HepG2 (cell line): ENCODE data around the gene STK32A. TPM values are rescaled to one million over a fixed set of nuclear protein-coding genes. Genes with fewer than 3 reads are reported as not detected.

ENCODE experiments used
- CBX1 ChIP-seq: IDR thresholded peaks from one replicate; pipeline ENCODE4 v1.6.1; 2016; ENCODE audit warnings: antibody characterized with exemption, low read depth
- ESRRA ChIP-seq: sonication (generic); formaldehyde crosslinking; IDR thresholded peaks from 2 replicates; pipeline ENCODE4 v1.5.1; 2020; ENCODE audit warnings: mild to moderate bottlenecking, low read depth, missing genetic modification reagents
- FOXA1 ChIP-seq, 2 experiments: fragments of 450-650 bp in 1 of 2; sonication (generic) in 1 of 2; formaldehyde crosslinking in 1 of 2; IDR thresholded peaks; 2 replicates each; pipeline versions ENCODE4 v1.4.0 to v1.6.1; 2016 to 2020; ENCODE audit warnings: missing genetic modification reagents in 1 of 2
- FOXK1 ChIP-seq: sonication (generic); formaldehyde crosslinking; IDR thresholded peaks from 2 replicates; pipeline ENCODE4 v1.4.0; 2020; ENCODE audit warnings: low read depth, missing genetic modification reagents, borderline replicate concordance
- GFI1 ChIP-seq: sonication (generic); formaldehyde crosslinking; IDR thresholded peaks from 2 replicates; pipeline ENCODE4 v1.5.0; 2020; ENCODE audit warnings: missing genetic modification reagents, mild to moderate bottlenecking, borderline replicate concordance
- MIER2 ChIP-seq: IDR thresholded peaks from 2 replicates; pipeline ENCODE4 v1.6.1; 2016; ENCODE audit warnings: missing biosample characterization, missing genetic modification reagents
- NR2F1 ChIP-seq, 2 experiments: fragments of 450-650 bp in 1 of 2; formaldehyde crosslinking in 1 of 2; IDR thresholded peaks; 2 replicates each; pipeline versions ENCODE4 v1.5.0 to v1.6.1; 2016 to 2020; ENCODE audit warnings: mild to moderate bottlenecking in 1 of 2, missing compliant biosample characterization in 1 of 2, missing genetic modification reagents in 1 of 2, moderate library complexity in 1 of 2
- RBAK ChIP-seq: sonication (generic); formaldehyde crosslinking; IDR thresholded peaks from 2 replicates; pipeline ENCODE4 v1.5.1; 2020; ENCODE audit warnings: mild to moderate bottlenecking, missing genetic modification reagents
- SMAD9 ChIP-seq: sonication (generic); formaldehyde crosslinking; IDR thresholded peaks from 2 replicates; pipeline ENCODE4 v1.5.1; 2020; ENCODE audit warnings: mild to moderate bottlenecking, missing genetic modification reagents
- TFDP1 ChIP-seq: IDR thresholded peaks from 2 replicates; pipeline ENCODE4 v1.6.1; 2016; ENCODE audit warnings: missing compliant biosample characterization, missing genetic modification reagents, borderline replicate concordance
- polyA plus RNA-seq, 8 experiments: library from polyadenylated mRNA; depleted of rRNA in 3 of 8; stranded (reverse) in 7 of 8; unstranded in 1 of 8; fragments of >200 nt; fragmentation: Illumina TruSeq in 4 of 8; extraction: Trizol in 4 of 8; gene quantifications; 2 replicates each; pipeline versions ENCODE4 v1.2.1 to v1.2.3, GENCODE V29; 2011 to 2016; ENCODE audit warnings: low read depth in 4 of 8, missing spikeins in 1 of 8, mixed read lengths in 1 of 8; ENCODE audit not compliant: insufficient read depth in 1 of 8
- total RNA-seq, 5 experiments: library from RNA; depleted of rRNA; stranded (reverse); fragments of >200 nt; fragmentation: Illumina TruSeq; extraction: Trizol; gene quantifications; 2 replicates each; pipeline ENCODE4 v1.2.3, GENCODE V29; 2016; ENCODE audit warnings: low read depth in 1 of 5
- TF ChIP-seq, protein P1 (sequence below), 2 experiments: sonication (generic) in 1 of 2; formaldehyde crosslinking in 1 of 2; IDR thresholded peaks; 2 replicates each; pipeline versions ENCODE4 v1.4.0 to v1.6.1; 2016 to 2020; ENCODE audit warnings: borderline replicate concordance in 1 of 2, low read depth in 1 of 2, mild to moderate bottlenecking in 1 of 2, missing genetic modification reagents in 1 of 2
- TF ChIP-seq, protein P2 (sequence below): sonication (generic); formaldehyde crosslinking; IDR thresholded peaks from 2 replicates; pipeline ENCODE4 v1.5.0; 2020; ENCODE audit warnings: missing genetic modification reagents
- TF ChIP-seq, protein P3 (sequence below): sonication (generic); formaldehyde crosslinking; IDR thresholded peaks from 2 replicates; pipeline ENCODE4 v1.4.0; 2020; ENCODE audit warnings: missing genetic modification reagents
- TF ChIP-seq, protein P4 (sequence below): sonication (generic); formaldehyde crosslinking; IDR thresholded peaks from 2 replicates; pipeline ENCODE4 v1.9.0; 2021; ENCODE audit warnings: missing genetic modification reagents, mild to moderate bottlenecking, borderline replicate concordance
- TF ChIP-seq, protein P5 (sequence below): sonication (generic); formaldehyde crosslinking; IDR thresholded peaks from 2 replicates; pipeline ENCODE4 v1.4.0; 2020; ENCODE audit warnings: missing genetic modification reagents, borderline replicate concordance

Gene STK32A
- total and polyA plus RNA-seq, 2 of the 13 experiments (the other 11 are each of a cell fraction or from before 2014, with no cell fraction given): not detected

DNA sequence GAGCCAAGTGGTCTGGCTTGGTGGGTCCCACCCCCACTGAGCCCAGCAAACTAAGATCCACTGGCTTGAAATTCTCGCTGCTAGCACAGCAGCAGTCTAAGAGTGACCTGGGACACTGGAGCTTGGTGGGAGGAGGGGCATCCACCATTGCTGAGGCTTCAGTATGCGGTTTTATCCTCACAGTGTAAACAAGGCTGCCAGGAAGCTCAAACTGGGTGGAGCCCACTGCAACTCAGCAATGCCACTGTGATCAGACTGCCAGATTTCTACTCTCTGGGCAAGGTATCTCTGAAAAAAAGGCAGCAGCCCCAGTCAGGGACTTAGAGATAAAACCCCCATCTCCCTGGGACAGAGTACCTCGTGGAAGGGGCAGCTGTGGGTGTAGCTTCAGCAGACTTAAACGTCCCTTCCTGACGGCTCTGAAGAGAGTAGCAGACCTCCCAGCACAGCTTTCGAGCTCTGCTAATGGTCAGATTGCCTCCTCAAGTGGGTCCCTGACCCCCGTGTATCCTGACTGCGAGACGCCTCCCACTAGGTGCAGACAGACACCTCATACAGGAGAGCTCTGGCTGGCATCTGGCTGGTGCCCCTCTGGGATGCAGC lies 18.2 kb upstream of the STK32A start (continued):
- TF ChIP-seq, protein P1, sequence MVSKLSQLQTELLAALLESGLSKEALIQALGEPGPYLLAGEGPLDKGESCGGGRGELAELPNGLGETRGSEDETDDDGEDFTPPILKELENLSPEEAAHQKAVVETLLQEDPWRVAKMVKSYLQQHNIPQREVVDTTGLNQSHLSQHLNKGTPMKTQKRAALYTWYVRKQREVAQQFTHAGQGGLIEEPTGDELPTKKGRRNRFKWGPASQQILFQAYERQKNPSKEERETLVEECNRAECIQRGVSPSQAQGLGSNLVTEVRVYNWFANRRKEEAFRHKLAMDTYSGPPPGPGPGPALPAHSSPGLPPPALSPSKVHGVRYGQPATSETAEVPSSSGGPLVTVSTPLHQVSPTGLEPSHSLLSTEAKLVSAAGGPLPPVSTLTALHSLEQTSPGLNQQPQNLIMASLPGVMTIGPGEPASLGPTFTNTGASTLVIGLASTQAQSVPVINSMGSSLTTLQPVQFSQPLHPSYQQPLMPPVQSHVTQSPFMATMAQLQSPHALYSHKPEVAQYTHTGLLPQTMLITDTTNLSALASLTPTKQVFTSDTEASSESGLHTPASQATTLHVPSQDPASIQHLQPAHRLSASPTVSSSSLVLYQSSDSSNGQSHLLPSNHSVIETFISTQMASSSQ (IDR thresholded peaks at IDR 0.05; ENCODE audit: low read depth): no peak
- TF ChIP-seq, protein P1 (CRISPR knock-in tag; IDR thresholded peaks at IDR 0.05; ENCODE audit: borderline replicate concordance): no peak
- no peak for TF ChIP-seq GFI1
- TF ChIP-seq, protein P2, sequence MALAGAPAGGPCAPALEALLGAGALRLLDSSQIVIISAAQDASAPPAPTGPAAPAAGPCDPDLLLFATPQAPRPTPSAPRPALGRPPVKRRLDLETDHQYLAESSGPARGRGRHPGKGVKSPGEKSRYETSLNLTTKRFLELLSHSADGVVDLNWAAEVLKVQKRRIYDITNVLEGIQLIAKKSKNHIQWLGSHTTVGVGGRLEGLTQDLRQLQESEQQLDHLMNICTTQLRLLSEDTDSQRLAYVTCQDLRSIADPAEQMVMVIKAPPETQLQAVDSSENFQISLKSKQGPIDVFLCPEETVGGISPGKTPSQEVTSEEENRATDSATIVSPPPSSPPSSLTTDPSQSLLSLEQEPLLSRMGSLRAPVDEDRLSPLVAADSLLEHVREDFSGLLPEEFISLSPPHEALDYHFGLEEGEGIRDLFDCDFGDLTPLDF (CRISPR knock-in tag): no peak
- TF ChIP-seq, protein P3, sequence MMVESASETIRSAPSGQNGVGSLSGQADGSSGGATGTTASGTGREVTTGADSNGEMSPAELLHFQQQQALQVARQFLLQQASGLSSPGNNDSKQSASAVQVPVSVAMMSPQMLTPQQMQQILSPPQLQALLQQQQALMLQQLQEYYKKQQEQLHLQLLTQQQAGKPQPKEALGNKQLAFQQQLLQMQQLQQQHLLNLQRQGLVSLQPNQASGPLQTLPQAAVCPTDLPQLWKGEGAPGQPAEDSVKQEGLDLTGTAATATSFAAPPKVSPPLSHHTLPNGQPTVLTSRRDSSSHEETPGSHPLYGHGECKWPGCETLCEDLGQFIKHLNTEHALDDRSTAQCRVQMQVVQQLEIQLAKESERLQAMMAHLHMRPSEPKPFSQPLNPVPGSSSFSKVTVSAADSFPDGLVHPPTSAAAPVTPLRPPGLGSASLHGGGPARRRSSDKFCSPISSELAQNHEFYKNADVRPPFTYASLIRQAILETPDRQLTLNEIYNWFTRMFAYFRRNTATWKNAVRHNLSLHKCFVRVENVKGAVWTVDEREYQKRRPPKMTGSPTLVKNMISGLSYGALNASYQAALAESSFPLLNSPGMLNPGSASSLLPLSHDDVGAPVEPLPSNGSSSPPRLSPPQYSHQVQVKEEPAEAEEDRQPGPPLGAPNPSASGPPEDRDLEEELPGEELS: 0 out of 2 replicates have a peak, but pooled peaks have one; percentile 9
- TF ChIP-seq NR2F1 (CRISPR knock-in tag; IDR thresholded peaks at IDR 0.05): no peak
- TF ChIP-seq CBX1: no peak
- no peak for TF ChIP-seq FOXA1 (IDR thresholded peaks at IDR 0.05)
- peak; percentile 90 for TF ChIP-seq FOXA1 (CRISPR knock-in tag; IDR thresholded peaks at IDR 0.05)
- TF ChIP-seq, protein P4, sequence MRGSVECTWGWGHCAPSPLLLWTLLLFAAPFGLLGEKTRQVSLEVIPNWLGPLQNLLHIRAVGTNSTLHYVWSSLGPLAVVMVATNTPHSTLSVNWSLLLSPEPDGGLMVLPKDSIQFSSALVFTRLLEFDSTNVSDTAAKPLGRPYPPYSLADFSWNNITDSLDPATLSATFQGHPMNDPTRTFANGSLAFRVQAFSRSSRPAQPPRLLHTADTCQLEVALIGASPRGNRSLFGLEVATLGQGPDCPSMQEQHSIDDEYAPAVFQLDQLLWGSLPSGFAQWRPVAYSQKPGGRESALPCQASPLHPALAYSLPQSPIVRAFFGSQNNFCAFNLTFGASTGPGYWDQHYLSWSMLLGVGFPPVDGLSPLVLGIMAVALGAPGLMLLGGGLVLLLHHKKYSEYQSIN (CRISPR knock-in tag): no peak
- no peak for TF ChIP-seq TFDP1 (CRISPR knock-in tag)
- TF ChIP-seq SMAD9 (CRISPR knock-in tag): no peak
- TF ChIP-seq RBAK (CRISPR knock-in tag): no peak
- TF ChIP-seq, protein P5, sequence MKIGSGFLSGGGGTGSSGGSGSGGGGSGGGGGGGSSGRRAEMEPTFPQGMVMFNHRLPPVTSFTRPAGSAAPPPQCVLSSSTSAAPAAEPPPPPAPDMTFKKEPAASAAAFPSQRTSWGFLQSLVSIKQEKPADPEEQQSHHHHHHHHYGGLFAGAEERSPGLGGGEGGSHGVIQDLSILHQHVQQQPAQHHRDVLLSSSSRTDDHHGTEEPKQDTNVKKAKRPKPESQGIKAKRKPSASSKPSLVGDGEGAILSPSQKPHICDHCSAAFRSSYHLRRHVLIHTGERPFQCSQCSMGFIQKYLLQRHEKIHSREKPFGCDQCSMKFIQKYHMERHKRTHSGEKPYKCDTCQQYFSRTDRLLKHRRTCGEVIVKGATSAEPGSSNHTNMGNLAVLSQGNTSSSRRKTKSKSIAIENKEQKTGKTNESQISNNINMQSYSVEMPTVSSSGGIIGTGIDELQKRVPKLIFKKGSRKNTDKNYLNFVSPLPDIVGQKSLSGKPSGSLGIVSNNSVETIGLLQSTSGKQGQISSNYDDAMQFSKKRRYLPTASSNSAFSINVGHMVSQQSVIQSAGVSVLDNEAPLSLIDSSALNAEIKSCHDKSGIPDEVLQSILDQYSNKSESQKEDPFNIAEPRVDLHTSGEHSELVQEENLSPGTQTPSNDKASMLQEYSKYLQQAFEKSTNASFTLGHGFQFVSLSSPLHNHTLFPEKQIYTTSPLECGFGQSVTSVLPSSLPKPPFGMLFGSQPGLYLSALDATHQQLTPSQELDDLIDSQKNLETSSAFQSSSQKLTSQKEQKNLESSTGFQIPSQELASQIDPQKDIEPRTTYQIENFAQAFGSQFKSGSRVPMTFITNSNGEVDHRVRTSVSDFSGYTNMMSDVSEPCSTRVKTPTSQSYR (CRISPR knock-in tag): peak; percentile 79; the same call in 1 of the 2 replicates
- no peak for TF ChIP-seq ESRRA (CRISPR knock-in tag)
- TF ChIP-seq FOXK1: peak; percentile 47; the same call in 1 of the 2 replicates
- TF ChIP-seq MIER2: no peak
